Measurements from ENCODE around the gene SEMA6D.

DNA sequence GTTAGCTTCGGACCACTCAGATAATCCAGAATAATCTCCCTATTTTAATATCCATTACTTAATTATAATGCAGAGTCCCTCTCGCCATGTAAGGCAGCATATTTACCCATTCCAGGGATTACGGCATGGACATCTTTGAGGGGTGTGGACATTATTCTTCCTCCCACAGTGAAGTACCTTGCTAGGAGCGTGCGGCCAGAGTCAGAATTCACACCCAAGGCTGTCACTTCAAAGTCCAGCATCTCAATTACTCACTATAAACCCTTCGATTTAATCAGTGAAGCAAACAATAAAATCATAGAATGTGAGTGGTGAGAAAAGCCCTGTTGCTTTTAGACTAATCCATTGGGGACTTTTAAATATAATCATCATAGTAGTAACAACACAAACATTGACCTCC is 11.6 kb downstream of the SEMA6D start:
- no peak for TF ChIP-seq CTCF (IDR thresholded peaks at IDR 0.05)
- no peak for TF ChIP-seq POLR2A (IDR thresholded peaks at IDR 0.05)

Measured in right lobe of liver (tissue), 4 donors.